HG03469 (cell line): ENCODE measurements around the gene XYLB.
"Not testable (repeated sequence)": the region's sequence is repeated elsewhere in the genome, so short reads cannot be mapped to it uniquely, and the experiment has no call there.

Experiments used
- ATAC-seq: cut with Tn5 transposase; IDR thresholded peaks from one replicate; pipeline ENCODE4 v1.9.1; 2021; ENCODE audit warnings: mild to moderate bottlenecking, moderate library complexity, moderate number of reproducible peaks; ENCODE audit not compliant: unreplicated experiment

Gene XYLB

GRCh38 chr3:38320638-38321037 is 25.9 kb upstream of the XYLB start:
- not testable (repeated sequence) for ATAC-seq

DNA sequence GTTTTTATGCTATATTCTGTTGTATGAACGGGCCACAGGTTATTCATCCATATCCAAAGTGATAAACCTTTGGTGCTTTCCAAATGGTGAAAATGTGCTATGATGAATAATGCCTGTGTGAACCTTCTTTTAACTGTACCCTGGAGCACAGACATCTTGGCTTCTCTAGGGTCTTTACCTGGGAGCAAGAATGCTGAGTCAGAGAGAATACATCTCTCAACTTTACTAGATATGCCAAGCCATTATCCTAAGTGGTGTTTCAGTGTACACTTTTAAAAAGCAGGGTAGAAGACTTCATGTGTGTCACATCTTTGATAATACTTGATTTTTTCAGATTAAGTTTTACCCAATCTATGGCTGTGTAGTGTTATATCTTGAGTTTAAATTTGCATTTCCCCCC is 23.5 kb upstream of the XYLB start:
- ATAC-seq, result no peak

DNA sequence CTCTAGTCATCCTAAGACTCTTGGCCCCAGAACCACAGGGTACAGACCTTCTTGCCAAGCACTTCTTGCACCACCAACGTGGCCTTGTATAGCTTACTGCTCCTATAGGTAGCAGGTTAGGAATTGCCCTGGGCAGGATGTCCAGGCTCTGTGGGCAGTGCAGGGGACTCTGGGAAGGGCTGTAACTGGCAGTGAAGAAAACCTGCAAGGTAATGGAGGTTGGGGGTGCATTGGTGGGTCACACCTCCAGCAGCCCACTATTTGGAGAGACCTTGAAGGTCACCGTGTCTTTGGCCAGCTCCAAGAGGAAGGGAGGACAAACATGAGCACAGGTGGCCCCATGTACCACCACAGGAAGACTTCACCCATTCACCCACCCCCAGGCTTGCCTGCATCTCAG is 21.3 kb upstream of the XYLB start:
- ATAC-seq, result no peak

DNA sequence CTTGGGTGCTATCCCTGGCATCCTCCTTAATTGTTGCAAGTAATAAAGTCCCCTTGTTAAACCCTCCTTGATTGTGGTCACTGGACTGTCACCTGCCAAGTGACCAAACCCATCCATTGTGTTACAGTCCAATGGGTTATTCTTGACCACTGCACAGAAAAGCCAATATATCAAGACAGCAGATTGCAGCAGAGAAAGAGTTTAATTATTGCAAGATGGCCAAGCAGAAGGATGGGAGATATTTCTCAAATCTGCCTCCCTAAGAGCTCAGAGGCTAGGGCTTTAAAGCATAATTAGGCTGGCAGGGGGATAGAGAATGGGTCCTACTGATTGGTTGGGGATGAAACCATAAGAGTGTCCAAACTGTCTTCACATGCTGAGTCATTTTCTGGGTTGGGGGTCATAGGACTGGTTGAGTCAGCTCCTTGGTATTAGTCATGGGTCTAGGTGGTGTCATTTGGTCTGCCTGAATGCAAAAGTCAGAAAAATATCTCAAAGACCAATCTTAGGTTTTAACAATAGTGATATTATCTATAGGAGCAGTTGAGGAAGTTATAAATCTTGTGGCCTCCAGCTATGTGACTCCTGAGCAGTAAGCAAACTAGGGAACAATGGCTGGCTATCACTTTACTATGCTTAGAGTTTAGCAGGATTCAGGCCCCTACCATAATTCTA is 19.1 kb upstream of the XYLB start:
- no peak for ATAC-seq

- ATAC-seq, result no peak
These were observed 15.1 kb upstream of the XYLB start for GRCh38 chr3:38331257-38332022.

DNA sequence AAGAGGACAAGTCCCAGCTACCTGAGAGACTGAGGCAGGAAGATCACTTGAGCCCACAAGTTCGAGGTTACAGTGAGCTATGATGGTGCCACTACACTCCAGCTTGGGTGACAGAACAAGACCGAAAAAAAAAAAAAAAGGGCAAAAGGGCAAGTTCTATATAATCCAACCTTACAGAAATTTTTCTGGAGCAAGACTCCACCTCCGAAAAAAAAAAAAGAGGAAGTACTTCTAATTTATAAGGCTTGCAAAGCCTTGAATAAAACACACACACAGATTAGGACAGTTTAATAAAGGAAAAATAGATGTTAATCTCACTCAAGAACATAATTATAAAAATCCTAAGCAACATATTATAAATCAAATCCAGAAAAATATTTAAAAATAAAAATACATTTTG is 14.4 kb upstream of the XYLB start:
- no peak for ATAC-seq

GRCh38 chr3:38334142-38335055 is 12.2 kb upstream of the XYLB start:
- ATAC-seq, result no peak

GRCh38 chr3:38335263-38335662 is 11.3 kb upstream of the XYLB start:
- ATAC-seq, result no peak

DNA sequence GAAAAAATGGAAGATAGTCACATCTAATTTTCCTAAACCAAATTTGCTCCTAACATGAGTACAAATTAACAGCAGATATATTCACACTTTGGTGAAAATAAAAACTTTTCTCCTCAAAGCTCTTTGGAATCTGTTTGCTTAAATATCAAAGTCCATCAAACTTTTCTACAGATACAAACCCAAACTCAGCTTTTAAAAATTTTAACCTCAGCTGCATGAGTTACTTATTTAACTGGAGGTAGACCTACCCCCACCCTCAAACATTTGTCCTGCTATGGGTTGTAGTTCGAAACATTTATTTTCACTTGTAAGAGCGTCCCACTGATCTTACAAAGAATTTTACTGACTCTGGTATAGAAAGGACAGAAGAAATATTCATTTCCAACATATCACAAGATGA is 8.9 kb upstream of the XYLB start:
- no peak for ATAC-seq

GRCh38 chr3:38343797-38344594 is 2.6 kb upstream of the XYLB start:
- no peak for ATAC-seq

DNA sequence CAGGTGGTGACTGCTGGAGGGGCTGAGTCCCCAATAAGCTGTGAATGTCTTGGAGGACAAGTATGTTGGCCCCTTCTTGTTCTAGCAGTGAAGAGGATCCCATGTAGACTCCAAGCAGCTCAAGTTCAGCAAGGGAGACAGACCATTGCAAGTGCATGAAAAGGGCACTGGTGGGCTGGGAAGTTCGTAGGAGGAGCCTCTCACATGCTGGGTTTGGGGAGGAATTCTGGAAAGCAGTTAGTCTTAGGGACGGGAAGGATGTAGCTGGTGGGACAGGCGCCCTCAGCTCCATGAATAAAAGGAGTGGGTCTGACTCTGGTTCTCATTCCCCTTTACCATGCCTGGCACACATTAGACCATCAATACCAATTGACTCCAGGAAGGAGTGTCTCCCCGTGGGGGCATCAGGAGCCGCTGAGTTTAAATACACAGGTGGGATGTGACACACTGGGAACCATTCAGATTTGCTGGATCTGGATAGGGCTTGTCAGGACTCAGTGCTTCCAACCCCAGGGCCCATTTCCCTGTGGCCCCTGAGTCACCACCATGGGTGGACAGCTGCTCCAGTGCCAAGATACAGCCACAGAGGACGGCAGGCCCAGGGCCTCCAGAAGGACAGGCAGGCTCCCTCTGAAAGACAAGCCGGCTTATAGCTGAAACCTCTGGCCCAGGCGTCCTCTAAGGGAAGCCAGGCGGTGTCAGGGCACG is 552 bp upstream of the XYLB start:
- ATAC-seq, result no peak

- no peak for ATAC-seq
These were observed 1.0 kb downstream of the XYLB start for GRCh38 chr3:38347421-38348200.

DNA sequence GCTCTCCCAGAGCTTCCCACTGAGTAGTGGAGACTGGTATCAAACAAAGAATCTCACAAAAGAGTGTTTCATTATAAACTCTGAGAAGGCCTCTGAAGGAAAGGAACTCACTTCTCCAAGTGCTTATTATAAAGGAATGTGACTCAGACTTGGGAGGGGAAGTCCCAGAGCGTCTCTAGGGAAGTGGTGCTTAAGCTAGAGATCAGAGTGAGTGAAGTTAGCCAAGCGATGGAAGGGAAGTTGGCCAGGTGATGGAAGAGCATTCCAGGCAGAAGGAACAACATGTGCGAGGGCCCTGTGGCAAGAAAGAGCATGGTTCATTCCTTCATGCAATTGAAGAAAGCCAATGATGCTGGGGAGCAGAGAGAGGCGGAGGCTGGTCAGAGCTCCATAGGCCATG is 2.3 kb downstream of the XYLB start:
- no peak for ATAC-seq

GRCh38 chr3:38349684-38350359 is 3.2 kb downstream of the XYLB start:
- no peak for ATAC-seq

- no peak for ATAC-seq
These were observed 6.6 kb downstream of the XYLB start for GRCh38 chr3:38353151-38353550.

GRCh38 chr3:38354588-38355330 is 8.2 kb downstream of the XYLB start:
- ATAC-seq, result no peak

- ATAC-seq, result no peak
These were observed 12.5 kb downstream of the XYLB start for GRCh38 chr3:38359038-38359437.

- ATAC-seq, result no peak
These were observed 13.8 kb downstream of the XYLB start for GRCh38 chr3:38360345-38360744.
